HG03460 (cell line): ENCODE measurements around the gene UBE2D2.

Experiments
- ATAC-seq: cut with Tn5 transposase; IDR thresholded peaks from one replicate; pipeline ENCODE4 v1.9.1; 2021; ENCODE audit not compliant: unreplicated experiment

UBE2D2 gene

DNA sequence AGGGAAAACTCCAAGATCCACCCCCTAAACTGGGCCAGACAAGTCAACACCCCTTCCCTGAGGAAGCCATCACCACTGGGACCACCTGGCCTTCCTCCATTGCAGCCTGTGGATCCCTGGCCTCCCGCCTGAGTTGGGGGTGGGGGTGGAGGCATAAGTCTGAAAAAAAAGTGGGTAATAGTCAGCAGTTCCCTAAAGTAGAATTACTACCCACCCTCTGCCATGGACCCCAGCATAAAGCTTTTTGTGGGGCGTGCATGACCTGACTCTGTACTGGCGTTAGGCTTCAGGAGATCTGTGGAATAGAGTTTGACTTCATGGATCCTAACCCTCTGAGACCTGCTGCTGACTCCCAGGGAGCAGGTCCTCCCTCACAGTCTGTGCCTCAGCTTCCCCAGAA, 85.0 kb downstream of the UBE2D2 start:
- no peak for ATAC-seq

DNA sequence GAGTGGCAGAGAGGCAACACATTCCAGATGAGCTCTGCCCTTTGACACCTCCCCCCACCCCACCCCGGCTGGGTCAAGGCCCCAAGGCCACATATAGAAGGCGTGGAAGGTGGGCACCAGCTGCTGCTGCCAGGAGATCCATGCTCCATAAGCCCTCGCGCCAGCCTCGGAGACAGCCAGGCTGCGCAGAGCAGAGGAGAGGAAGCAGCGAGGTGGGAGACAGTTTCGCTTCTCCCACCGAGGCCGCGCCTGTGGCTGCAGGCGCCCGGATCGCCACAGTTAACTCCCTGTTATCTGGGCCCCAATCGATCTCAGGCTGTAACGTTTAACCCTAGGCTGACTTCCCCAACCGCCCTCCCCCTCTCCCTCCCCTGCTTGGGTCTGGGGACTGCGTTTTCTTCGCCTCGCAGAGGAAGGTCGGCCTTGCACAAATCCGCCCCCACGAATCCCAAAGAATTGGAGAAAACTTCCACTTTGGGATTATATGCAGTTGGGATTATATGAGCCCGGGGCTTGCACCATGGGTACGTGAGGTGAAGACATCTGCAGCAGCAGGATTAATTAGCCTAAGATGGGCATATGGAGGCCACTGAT, 85.9 kb downstream of the UBE2D2 start:
- no peak for ATAC-seq

DNA sequence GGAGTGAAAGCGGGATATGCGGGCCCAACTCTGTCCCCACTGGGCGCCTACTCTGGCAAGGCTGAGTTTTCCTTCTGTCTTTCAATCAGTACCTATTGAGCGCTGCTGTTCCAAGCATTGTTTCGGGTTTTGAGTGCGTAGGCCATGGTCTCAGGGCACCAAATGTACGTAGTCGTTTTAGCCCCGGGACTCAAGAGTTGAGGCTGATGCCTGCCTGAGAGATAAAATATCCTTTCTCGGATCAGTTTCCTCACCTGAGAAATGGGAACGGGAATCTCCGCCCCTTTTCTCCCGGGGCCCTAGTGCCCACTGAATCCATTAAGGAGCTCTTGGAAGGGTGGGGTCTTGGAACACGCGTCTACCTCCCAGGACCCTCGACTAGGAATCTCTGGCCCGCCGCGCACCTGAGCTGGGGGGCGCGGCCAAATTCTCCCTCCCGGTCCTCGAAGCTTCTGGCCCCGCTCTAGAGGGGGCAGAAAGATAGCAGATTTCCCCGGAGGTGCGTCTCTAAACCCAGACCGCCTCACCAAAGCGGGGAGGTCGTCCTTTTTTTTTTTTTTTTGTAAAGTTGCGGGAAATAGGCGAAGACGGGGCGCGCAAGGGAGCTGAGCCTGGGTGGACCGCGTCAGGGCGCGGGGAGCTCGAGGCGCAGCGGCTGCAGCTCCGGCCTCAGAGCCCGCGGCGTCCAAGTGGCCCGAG, 86.5 kb downstream of the UBE2D2 start:
- ATAC-seq, result no peak

DNA sequence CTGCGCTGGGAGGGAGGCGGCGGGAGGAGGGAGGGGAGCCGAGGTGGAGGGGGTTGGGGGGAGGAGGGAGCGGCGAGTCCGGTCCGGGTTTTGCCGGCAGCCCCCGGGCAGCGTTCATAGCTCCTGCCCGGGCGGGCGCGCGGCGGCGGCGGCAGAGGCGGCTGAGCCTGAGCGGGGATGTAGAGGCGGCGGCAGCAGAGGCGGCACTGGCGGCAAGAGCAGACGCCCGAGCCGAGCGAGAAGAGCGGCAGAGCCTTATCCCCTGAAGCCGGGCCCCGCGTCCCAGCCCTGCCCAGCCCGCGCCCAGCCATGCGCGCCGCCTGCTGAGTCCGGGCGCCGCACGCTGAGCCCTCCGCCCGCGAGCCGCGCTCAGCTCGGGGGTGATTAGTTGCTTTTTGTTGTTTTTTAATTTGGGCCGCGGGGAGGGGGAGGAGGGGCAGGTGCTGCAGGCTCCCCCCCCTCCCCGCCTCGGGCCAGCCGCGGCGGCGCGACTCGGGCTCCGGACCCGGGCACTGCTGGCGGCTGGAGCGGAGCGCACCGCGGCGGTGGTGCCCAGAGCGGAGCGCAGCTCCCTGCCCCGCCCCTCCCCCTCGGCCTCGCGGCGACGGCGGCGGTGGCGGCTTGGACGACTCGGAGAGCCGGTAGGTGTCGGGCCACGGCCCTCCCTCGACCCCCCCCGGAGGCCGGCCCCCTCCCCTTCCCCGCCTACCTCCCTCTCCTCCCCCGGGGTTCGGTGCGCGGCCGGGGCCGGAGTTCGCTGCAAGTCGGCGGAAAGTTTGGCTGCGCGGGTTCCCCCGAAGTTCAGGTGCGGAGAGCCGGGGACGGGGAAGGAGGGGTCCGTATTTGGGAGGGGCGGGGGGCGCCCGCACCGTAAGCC, 87.3 kb downstream of the UBE2D2 start, which contains the start of gene CXXC5:
CXXC5 (plus strand) TSS at position 145 of the 877 bp plus-strand sequence. CDS start 32,175 bp downstream, outside the sequence.
- ATAC-seq, result no peak

DNA sequence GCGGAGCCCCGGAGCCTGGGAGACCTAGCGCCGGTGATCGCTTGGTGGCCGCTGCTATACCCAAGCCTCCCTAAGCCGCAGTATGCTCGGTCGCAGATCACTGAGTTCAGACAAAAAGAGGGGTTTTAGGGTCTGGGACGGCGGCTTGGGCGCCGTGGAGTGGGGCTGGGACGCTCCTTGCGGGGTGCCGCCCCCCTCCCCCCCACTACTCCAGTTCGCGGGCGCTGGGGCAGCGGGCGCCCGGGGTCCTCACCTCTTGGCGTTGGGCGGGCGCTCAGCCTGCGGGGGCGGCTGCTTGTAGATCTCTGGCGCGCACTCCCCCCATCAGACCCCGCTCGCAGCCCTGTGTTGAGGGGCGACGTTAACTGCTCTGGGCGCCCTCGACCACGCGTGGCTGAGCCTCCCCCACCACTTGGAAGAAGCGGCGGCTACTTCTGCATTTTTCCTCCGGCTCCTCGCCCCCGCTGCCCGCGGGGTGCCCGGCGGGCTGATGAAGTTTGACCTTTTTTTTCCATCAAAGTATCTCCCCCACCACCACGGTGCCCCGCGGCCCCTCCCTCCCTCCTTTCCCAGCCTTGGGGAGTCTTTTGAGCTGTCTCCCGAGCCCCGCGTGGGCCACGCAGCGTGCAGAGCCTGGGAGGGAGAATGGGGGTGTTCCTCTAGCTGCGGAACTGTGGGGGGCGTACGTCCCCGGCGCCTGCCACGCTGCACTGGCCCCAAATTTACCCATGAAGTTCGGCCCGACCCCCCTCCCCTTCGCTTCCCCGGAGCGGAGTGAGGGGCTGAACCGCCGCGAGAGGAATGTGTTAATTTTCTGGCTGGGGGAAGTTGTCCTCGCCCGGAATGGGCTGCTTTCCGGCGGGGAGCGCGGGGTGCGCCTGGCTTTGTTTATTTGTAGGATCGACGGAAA, 88.2 kb downstream of the UBE2D2 start:
- ATAC-seq, result no peak

DNA sequence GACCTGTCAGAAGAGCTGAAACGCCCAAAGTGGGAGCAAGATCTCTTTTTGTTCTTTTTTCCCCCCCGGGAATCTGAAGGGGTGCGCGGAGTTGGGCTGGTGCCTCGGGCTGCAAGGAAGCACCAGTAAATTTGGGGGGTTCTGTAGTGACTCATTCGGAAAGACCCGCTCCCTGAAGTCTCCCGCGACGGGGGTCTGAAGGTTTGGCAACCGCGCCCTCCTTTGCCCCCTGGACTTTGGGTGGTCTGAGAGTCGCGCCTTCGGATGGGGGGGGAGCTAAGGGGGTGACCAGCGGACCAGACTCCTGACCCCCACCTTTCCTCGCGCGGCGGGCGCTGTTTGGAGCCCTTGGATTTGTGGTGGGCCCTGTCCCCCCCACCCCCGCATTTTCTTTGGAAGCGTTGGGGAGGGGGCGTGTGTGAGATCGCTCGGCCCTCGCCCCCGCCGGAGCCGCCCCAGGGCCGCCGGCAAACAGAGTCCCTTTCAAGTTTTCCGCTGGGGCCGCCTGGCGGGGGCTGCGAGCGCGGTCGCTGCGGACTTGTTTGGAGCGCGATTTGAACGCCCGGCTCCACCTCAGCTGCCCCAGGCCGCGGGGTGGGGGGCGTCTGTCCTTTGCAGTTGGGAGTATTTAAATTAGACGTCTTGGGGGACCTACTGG, 89.0 kb downstream of the UBE2D2 start:
- ATAC-seq, result no peak

DNA sequence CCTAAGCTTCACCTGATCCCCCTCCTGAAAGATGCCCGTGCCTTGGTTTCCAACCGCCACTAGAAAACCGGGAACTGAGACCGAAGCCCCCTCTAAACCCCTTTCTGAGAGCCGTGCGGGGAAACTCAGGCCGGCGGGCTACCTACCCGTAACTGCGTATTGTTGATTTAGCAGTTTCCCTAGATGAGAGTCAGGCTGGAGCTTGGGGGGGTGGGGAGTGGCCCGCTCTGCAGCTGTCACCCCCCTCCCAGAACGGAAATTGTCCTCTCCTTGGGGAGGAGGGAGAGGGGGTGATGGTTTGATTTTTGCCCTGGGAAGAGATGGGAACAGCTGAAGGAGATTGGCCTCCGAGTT, 89.5 kb downstream of the UBE2D2 start:
- no peak for ATAC-seq

DNA sequence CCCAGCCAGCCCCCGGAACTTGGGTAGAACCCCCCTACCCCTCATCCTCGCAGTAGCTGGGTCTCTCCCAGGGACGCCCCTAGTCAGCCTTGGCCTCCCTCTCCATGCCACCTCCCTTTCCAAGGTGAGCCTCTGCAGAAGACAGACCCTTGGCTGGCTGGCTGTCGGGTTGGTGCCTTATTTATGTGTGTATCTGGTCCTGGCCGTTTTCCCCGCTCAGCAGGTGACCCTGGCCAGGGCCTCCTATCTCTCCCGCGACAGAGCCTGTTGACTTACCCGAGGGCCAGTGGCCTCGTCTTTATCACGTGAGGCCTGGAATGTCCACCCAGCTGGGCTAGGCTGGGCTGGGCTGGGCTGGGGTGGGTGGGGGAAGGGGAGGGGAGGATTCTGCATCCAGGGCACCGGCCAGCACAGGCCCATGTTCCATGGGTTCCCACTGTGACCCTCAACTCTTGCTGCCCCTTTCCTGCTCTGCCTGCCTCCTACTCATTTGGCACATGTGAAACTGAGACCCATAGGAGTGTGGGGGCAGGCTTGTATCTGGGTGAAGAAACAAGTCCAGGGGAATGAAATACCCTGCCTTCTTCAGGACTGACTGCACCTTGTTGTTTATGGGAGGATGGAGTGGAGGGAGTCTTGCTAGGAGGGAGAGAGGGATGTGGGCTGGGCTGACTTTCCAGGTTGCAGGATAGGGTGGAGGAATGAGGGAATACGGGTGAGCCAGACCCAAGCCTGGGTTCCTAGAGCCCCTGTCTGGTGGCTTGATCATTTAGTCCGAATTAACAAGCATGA, 90.1 kb downstream of the UBE2D2 start:
- ATAC-seq, result no peak

DNA sequence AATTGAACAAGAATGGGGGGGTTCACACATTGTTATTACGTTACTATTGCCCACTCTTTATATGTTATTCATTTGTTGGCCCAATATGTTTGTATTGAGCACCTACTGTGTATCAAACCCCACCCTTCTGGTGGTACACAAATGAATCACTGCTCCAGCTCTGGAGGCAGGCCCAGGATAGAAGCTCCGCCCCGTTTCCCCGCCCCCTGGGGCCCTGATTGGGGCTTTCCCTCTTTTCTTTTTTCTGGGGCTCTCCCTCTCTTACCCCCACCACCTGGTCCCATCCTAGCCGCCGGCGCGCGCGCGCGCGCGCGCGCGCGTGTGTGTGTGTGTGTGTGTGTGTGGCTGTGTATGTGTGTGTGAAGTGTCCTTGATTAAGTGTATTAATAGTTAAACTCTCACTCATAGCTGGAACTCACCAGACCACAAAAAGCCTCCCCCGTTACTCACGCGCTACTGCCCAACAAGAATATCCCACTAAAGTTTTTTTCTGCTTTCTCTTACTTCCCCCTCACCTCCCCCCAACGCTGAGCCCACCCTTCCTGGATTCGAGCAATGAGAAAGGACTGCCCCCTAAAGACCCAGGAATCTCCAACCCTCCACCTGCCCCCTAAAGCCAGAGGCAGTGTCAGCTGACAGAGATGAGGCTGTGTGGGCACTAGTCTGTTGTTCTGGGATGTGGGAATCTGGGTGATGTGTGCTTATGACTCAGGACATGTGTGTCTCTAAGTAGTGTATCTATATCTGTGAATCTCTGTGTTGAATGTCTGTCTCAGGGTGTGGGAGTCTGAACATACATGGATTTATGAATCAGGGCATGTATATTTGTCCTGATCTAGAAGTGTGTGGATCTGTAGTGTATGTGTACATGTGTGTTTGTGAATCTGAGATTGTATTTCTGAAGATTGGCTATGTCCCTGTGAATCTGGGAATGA, 91.0 kb downstream of the UBE2D2 start:
- ATAC-seq, result peak; percentile 34

DNA sequence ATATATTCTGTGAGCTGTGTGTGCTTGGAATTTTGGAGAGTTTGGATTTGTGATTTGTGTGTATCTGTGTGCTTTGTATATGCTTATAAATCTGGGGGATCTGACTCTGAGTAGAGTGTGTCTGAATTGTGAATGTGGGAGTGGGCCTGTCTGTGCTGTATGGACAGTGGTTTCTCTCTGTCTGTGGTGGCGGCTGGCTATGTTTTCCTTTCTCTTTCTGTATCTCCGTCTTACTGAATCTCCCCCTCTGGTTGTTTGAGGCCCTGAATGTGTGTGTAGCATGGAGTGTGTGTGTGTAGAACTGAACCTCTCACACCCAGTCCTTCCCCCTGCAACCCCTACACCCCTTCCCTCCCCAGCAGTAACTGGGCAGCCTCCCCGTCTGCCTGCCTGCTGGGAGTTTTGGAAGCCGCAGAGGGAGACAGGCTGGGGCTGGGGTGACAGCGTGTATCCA, 91.7 kb downstream of the UBE2D2 start:
- peak; percentile 29 for ATAC-seq

DNA sequence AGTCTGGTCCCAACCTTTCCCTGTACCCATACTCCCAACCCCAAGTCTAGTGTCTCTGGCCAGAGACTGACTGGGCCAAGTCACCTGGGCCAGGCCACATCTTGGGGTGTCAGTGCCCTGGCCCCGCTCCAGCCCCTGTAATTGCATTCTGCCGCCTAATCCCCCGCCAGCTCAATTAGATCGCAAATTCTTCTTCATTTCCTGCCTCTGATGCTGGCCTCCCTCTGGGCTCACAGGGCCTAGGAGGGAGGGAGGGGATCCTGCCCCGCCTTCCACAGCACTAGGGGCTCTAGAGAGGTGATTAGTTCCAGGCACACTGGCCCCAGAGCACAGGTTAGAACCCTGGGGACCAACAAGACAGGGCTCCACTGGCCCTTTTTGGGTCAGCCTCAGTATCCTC, 92.5 kb downstream of the UBE2D2 start:
- ATAC-seq, result no peak

DNA sequence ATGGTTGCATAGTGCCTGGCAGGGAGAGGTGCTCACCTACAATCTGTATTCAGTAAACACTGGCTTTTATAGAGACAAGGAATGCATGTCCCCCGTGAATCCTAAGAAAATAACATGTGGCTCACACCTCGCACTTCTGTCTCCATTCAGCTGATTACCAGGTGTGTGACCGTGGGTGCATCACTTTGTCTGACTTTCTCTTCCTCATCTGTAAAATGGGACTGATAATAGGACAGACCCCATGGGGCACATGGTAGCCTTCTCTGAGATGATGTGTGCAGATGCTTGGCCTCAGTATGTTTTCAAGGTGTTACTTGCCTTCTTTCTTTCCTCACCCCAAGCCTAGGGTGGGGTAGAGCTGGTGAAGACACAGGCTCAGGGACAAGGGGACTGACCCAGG, 93.3 kb downstream of the UBE2D2 start:
- no peak for ATAC-seq

DNA sequence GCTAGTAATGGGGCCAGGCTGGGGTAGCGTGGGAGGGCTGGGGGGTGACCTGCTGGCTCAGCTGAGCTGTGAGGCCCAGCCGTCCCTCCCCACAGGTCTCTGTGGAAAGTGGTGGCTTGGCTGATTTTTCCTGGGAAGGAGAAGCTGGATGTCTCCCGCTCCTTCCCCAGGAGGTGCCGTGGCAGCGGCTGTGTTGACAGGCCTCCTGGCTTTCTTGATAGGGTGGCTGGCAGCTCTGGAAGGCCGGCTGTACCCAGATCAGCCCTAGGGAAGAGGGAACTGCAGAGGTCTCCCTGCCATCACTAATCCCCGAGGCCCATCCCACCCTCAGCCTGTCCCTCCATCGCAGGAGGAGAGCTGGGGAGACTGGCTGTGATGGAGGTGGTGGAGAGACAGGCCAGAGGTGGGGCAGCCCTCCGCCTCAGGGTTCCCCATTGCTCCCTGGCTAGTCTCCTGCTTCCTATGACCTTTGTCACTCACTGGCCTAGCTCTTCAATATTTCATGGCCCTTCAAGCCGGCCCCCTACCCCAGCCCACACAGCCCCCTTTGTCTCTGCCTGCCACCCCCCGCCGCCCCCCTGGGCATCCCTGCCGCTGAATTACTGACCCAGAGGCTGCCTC, 93.8 kb downstream of the UBE2D2 start:
- ATAC-seq, result no peak

DNA sequence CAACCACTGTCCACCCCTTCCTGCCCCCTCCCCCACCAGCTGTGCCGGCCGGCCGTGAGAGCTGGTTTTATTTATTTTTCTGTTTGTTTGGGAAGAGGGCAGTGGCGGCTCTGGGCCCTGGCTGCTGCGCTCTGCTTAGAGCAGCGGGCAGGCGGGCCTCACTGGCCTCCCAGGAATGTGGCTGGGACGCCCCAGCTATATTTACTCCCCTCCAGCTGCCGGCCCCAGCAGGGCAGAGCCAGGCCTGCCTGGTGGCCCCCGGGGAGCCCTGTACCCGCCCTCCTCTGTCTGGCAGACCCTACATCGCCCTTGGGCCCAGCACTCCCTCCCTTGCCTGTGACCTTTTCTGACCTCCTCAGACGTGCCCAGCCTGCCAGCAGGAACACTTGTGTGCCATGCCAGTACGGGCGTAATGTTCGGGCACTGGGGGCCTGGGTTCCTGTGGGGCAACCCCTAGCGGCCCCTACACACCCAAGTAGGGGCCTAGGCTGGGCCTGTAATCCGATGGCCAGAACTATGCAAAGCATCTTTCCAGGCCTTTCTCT, 94.7 kb downstream of the UBE2D2 start:
- ATAC-seq, result no peak

DNA sequence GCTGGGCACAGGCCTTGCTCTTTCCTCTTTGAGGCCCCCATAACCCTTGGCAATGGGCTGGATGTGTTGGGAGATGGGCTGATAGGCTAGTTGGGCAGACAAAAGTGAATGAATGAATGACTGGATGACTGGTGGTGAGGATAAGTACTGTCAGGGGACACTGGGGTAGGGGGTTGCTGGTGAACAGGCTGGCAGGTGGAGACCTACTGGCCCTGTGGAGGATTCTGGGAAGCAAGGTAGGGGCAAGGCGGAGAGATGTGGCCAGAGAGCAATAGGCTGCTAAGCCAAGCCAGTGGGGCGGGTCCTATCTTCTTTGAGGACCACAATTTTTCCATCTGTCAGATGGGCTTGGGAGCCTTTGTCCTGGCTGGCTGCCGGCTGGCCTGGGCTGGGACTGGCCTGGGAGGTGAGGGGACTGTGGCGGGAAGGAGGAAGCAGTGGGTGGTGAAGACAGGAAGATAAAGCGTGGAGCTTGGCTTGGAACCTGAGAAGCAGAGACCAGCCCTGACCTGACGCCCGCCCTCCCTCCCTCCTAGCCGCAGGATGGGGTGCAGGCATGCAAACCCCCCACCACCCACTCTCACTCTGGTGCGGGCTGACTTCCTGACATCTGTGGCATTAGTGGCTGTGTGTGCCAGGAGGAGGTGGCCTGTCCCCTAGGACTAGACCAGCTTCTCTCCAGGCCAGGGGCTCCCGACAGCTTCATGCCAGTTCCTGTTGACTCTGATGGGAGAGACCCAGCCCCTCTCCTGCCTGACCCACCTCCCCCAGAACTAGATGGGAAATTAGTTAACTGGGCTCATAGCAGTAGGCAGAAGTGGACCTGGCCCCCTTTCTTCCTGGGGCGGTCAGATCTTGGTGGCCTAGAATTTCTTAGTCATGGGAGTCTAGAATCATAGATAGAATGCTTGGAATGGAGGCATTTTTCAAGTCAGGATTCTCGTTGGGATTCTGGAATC, 96.5 kb downstream of the UBE2D2 start:
- ATAC-seq, result no peak

DNA sequence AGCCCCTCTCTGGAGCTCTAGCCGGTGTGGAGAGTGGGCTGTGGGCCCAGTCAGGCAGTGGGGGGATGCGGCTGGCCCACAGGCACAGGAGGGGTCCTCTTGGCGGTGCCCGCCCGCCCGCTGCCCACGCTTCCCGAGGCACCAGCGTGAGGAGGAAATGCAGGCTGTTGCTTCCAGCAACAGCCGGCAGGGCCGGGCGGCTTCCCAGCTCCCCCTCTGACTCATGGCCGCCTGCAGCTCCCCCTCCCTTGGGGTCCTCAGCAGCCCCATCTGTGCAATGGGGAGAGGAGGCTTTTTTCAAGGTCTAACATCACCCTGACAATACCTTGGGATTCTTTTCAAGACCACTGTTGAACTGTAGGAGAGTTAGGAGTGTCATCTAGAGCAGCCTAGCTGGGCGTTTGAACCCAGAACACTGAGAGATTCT, 97.4 kb downstream of the UBE2D2 start:
- ATAC-seq, result no peak
